Upper lobe of left lung (tissue), 6 donors: ENCODE results near the gene MTM1. TPM values are rescaled to one million over a fixed set of nuclear protein-coding genes. Genes with fewer than 3 reads are reported as not detected.
A peak's percentile ranks its signal among the peaks of the same experiment; 100 is the strongest.

Experiments used
- ATAC-seq, 2 donors: fragments of 200-7000 bp; cut with Tn5 transposase; one replicate each; pipeline ENCODE4 v1.9.1; 2022; ENCODE audit warnings: mild to moderate bottlenecking in 2 of 2, moderate library complexity in 2 of 2; ENCODE audit not compliant: low FRiP score in 2 of 2
- DNase-seq, 2 donors: peaks; one replicate each; pipeline ENCODE4 v3.0.0-alpha.2; 2019 to 2020
- H3K27ac ChIP-seq, 4 donors: fragments of 200-600 bp; sonication (generic); one replicate each; pipeline ENCODE4 v1.5.1; 2016 to 2019
- H3K27me3 ChIP-seq, 4 donors: fragments of 200-600 bp; sonication (generic); one replicate each; pipeline ENCODE4 v1.5.1; 2017 to 2019
- H3K36me3 ChIP-seq, 4 donors: fragments of 200-600 bp; sonication (generic); one replicate each; pipeline ENCODE4 v1.5.1; 2016 to 2019
- H3K4me1 ChIP-seq, 4 donors: fragments of 200-600 bp; sonication (generic); one replicate each; pipeline ENCODE4 v1.5.1; 2018 to 2019
- H3K4me3 ChIP-seq, 4 donors: fragments of 200-600 bp; sonication (generic); one replicate each; pipeline ENCODE4 v1.5.1; 2017 to 2019; ENCODE audit warnings: mild to moderate bottlenecking in 2 of 4, moderate library complexity in 1 of 4
- H3K9me3 ChIP-seq, 4 donors: fragments of 200-600 bp; sonication (generic); one replicate each; pipeline ENCODE4 v1.5.1; 2018 to 2019
- EP300 ChIP-seq, 4 donors: sonication (generic); formaldehyde crosslinking; IDR thresholded peaks; one replicate each; pipeline ENCODE4 v1.5.1; 2017; ENCODE audit warnings: antibody characterized with exemption in 4 of 4, control low read depth in 2 of 4
- POLR2A ChIP-seq, 4 donors: fragments of 450-650 bp; IDR thresholded peaks; one replicate each; pipeline ENCODE4 v1.5.1; 2016 to 2017; ENCODE audit warnings: antibody characterized with exemption in 4 of 4, mild to moderate bottlenecking in 2 of 4
- POLR2AphosphoS5 ChIP-seq, 2 donors: sonication (generic); formaldehyde crosslinking; IDR thresholded peaks; one replicate each; pipeline ENCODE4 v1.5.1; 2017; ENCODE audit warnings: antibody characterized with exemption in 2 of 2
- WGBS, 2 donors: methylation state at CpG; one replicate each; pipeline ENCODE4 v1.1.5; 2017 to 2018; 5-methylcytosine and 5-hydroxymethylcytosine counted together
- total RNA-seq, 6 donors: library from RNA; depleted of rRNA in 4 of 6; stranded (reverse); fragments of >200 nt in 4 of 6; gene quantifications; one replicate each; pipeline versions ENCODE4 v1.1.0 to v1.2.1, GENCODE V29; 2016 to 2021
- TF ChIP-seq, protein P1 (sequence below), 6 experiments: fragments of 450-650 bp in 4 of 6; fragments of 200-600 bp in 2 of 6; sonication (generic) in 2 of 6; IDR thresholded peaks; one replicate each; pipeline ENCODE4 v1.5.1; 2016 to 2019; ENCODE audit warnings: antibody characterized with exemption in 6 of 6
- donor health status: DM: no; HTN: no; CAD: no; lungs with moderate emphysema.
- donor health status: DM: no; HTN: yes; CAD: no; lungs with severe emphysema.

MTM1 gene
- total RNA-seq, 6 donors from 2014 or later: 5.1 to 30.6 (median 20.6) TPM

DNA sequence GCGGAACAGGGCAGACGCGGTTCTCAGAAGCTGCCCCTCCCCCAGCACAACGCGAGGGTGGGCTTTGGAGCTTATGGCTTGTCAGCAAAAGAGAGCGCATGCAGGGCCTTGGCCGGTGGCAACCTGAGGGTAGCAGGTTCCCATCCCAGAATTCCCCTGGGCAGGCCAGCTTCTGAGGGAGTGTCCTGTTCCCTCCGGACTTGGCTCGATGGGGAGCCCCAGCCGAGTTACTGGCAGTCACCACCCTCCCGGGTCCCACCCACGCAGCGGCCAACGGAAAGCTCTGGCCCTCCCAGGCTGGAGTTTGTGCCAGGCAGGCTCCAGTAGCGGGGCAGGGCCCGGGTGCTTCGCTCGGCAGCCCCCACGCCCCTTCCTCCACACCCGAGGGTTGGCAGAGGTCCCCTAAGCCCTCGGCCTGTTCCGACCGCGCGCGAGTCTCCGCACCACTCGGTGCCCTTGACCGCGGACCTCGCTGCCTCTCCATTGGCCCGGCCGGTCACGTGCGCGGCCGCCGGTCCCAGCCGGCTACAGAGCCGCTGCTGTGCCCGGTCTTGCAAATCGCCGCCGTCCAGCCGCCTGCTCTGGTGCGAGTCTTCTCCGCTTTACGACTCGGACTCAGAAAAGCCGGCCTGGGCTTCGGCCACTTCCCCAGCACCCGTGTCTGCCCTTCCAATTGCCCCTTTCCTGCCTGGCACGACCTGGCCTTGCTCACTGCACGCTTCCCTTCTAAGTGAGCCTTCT, 20.9 kb upstream of the MTM1 start:
- DNase-seq: peak; percentile 78 to 93
- no peaks in the 10 kb centered on the region for H3K27me3 ChIP-seq
- H3K4me1 ChIP-seq: peaks cover 7 to 21% (median 15%) of the 10 kb centered on the region in 4 donors
- H3K36me3 ChIP-seq: no peaks in the 10 kb centered on the region
- H3K27ac ChIP-seq: peak overlapping the region; percentile 71 to 86 (median 82)
- WGBS, 2 donors: 0 to 40% methylated on average over 1 to 51 of the region's 54 CpGs
- H3K4me3 ChIP-seq: peak overlapping the region in 3 of 4 donors; percentile 24 to 47 (median 40)
- peak; percentile 79 to 98 for ATAC-seq
- peak in 2 of 4 donors; percentile 24 to 62 for TF ChIP-seq POLR2A (IDR thresholded peaks at IDR 0.05)
- peak in 2 of 4 donors; percentile 38 to 56 for TF ChIP-seq EP300 (IDR thresholded peaks at IDR 0.05)
- TF ChIP-seq POLR2AphosphoS5 (IDR thresholded peaks at IDR 0.05): peak; percentile 45 to 60
- TF ChIP-seq, protein P1, sequence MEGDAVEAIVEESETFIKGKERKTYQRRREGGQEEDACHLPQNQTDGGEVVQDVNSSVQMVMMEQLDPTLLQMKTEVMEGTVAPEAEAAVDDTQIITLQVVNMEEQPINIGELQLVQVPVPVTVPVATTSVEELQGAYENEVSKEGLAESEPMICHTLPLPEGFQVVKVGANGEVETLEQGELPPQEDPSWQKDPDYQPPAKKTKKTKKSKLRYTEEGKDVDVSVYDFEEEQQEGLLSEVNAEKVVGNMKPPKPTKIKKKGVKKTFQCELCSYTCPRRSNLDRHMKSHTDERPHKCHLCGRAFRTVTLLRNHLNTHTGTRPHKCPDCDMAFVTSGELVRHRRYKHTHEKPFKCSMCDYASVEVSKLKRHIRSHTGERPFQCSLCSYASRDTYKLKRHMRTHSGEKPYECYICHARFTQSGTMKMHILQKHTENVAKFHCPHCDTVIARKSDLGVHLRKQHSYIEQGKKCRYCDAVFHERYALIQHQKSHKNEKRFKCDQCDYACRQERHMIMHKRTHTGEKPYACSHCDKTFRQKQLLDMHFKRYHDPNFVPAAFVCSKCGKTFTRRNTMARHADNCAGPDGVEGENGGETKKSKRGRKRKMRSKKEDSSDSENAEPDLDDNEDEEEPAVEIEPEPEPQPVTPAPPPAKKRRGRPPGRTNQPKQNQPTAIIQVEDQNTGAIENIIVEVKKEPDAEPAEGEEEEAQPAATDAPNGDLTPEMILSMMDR (IDR thresholded peaks at IDR 0.05): no peak
- no peaks in the 10 kb centered on the region for H3K9me3 ChIP-seq

DNA sequence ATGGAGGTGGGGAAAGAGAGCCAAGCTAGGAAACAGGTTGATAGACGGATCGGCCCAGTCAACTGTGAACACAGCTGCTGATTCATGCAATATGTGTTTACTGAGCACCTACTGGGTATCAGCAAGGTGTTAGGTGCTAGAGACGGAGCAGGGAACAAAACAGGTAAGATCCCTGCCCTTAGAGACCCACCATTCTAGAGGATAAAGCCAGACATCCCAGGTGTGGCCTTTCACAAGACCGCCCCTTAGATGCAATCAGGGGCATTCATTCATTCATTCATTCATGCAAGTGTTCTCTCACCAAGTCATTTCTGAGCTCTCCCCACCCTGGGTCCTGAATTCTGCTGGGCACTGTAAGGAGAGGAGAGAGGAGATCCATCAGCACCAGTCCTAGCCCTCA, 20.2 kb upstream of the MTM1 start:
- H3K27ac ChIP-seq: peak overlapping the region; percentile 71 to 86 (median 82)
- 73% methylated on average over 4 of the region's 4 CpGs; no CpG with 5 or more reads in 1 of the 2 donors for WGBS, 2 donors
- no peaks in the 10 kb centered on the region for H3K27me3 ChIP-seq
- TF ChIP-seq POLR2AphosphoS5 (IDR thresholded peaks at IDR 0.05): no peak
- no peak for TF ChIP-seq POLR2A (IDR thresholded peaks at IDR 0.05)
- TF ChIP-seq, protein P1 (IDR thresholded peaks at IDR 0.05): no peak
- TF ChIP-seq EP300 (IDR thresholded peaks at IDR 0.05): no peak
- H3K36me3 ChIP-seq: no peaks in the 10 kb centered on the region
- H3K4me1 ChIP-seq: peaks cover 7 to 21% (median 15%) of the 10 kb centered on the region in 4 donors
- ATAC-seq: no peak
- no peaks in the 10 kb centered on the region for H3K9me3 ChIP-seq
- H3K4me3 ChIP-seq: peak overlapping the region in 3 of 4 donors; percentile 24 to 47 (median 40)
- no peak for DNase-seq

DNA sequence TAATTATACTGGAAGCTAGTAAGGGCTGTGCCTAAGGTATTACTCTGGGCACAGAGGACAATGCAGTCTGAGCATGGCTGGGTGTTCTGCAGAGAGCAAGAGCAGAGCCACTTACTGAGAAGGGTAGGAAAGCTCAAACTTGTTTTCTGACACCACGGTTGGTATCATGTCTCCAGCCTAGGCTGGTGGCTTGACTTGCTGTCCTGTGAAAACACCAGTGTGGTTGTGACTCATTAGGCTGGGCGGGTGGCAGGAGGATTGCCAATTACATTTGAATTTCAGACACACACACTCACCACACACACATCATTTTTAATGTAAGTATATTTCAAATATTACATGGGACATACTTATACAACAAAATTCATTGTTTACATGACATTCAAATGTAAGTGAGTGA, 19.7 kb upstream of the MTM1 start:
- Histone ChIP-seq H3K9me3 (no peaks in the 10 kb centered on the region), H3K36me3 (no peaks in the 10 kb centered on the region), H3K27ac (peak overlapping the region in 2 of 4 donors; percentile 78 to 86), H3K27me3 (no peaks in the 10 kb centered on the region), H3K4me1 (peaks cover 7 to 21% (median 15%) of the 10 kb centered on the region in 4 donors), H3K4me3 (no peak overlapping the region)
- DNase-seq (no peak), ATAC-seq (no peak)
- WGBS, 2 donors: 61 to 68% methylated on average over 2 of the region's 2 CpGs
- TF ChIP-seq POLR2AphosphoS5 (IDR thresholded peaks at IDR 0.05): no peak
- TF ChIP-seq, protein P1 (IDR thresholded peaks at IDR 0.05): no peak
- TF ChIP-seq POLR2A (IDR thresholded peaks at IDR 0.05): no peak
- no peak for TF ChIP-seq EP300 (IDR thresholded peaks at IDR 0.05)

DNA sequence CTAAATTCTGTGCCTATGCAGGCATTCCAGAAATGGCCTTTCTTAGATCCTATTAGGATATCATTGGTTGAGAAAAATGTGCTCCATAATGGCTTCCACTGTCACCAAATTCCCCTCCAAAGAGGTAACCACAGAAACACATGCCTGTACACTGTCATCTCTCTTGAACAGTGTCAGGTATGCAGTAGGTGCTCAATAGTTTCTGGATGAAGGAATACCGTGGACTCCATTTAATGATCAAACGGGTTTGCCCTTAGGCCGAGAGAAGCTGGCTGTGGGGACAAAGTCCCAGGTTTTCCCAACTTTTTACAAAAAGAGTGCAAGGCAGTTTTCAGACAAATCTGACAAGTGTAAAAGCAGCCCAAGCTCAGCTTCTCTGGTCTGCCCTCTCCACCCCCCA, 16.5 kb upstream of the MTM1 start:
- Histone ChIP-seq H3K4me1 (peaks cover 3 to 10% (median 9%) of the 10 kb centered on the region in 4 donors), H3K27me3 (no peaks in the 10 kb centered on the region), H3K9me3 (no peaks in the 10 kb centered on the region), H3K36me3 (no peaks in the 10 kb centered on the region), H3K27ac (no peak overlapping the region), H3K4me3 (no peak overlapping the region)
- WGBS, 2 donors: 82% methylated on average over 3 of the region's 3 CpGs; no CpG with 5 or more reads in 1 of the 2 donors
- DNase-seq (no peak), ATAC-seq (no peak)
- TF ChIP-seq POLR2AphosphoS5 (IDR thresholded peaks at IDR 0.05) (no peak), EP300 (IDR thresholded peaks at IDR 0.05) (no peak)

DNA sequence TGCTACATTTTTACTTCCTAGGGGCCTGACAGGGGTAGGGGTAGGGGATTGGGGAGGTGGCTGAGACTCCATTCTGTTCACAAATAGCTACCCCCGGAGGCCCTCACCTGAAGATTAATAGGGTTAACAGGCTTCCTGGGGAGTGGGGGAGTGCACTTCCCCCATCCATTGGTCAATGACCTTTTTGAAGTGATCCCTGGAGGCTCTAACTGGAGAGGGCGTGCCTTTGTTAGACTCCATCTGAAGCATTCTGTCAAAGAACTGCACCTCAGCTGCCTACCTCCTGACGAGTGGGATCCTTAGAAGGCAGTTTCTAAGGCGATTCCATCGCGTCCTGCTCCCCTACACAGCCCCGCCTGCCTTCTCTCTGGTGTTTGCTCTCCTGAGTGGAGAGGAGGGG, 10.0 kb upstream of the MTM1 start:
- Histone ChIP-seq H3K27me3 (no peaks in the 10 kb centered on the region), H3K4me1 (no peaks in the 10 kb centered on the region), H3K9me3 (no peaks in the 10 kb centered on the region), H3K27ac (no peak overlapping the region), H3K36me3 (no peaks in the 10 kb centered on the region), H3K4me3 (no peak overlapping the region)
- 39 to 50% methylated on average over 1 to 7 of the region's 7 CpGs for WGBS, 2 donors
- TF ChIP-seq EP300 (IDR thresholded peaks at IDR 0.05): no peak
- TF ChIP-seq POLR2AphosphoS5 (IDR thresholded peaks at IDR 0.05): no peak
- TF ChIP-seq, protein P1 (IDR thresholded peaks at IDR 0.05): no peak
- TF ChIP-seq POLR2A (IDR thresholded peaks at IDR 0.05): no peak
- DNase-seq (no peak), ATAC-seq (no peak)
